H9 (cell line): ENCODE measurements around the gene ZDHHC17. TPM values are rescaled to one million over a fixed set of nuclear protein-coding genes. Genes with fewer than 3 reads are reported as not detected.

Experiments used
- DNase-seq: peaks from one replicate; pipeline ENCODE4 v3.0.0-alpha.2; 2017
- H2AFZ ChIP-seq: one replicate; pipeline ENCODE4 v1.6.1; 2013; ENCODE audit warnings: mild to moderate bottlenecking, low read length, control low read depth, moderate library complexity
- H2AK5ac ChIP-seq: 2 replicates; pipeline ENCODE4 v1.6.1; 2013; ENCODE audit warnings: low read length, control low read depth, mixed read lengths; ENCODE audit not compliant: insufficient read length
- H2BK120ac ChIP-seq: one replicate; pipeline ENCODE4 v1.6.1; 2013; ENCODE audit warnings: low read depth, mild to moderate bottlenecking, low read length, control low read depth, inconsistent platforms; ENCODE audit not compliant: poor library complexity, severe bottlenecking
- H2BK12ac ChIP-seq: 2 replicates; pipeline ENCODE4 v1.6.1; 2013; ENCODE audit warnings: low read length, control low read depth, mixed read lengths, low read depth; ENCODE audit not compliant: insufficient read length
- H2BK15ac ChIP-seq: 2 replicates; pipeline ENCODE4 v1.6.1; 2013; ENCODE audit warnings: low read depth, low read length, control low read depth
- H2BK20ac ChIP-seq: one replicate; pipeline ENCODE4 v1.6.1; 2013; ENCODE audit warnings: low read depth, mild to moderate bottlenecking, low read length, control low read depth, inconsistent platforms; ENCODE audit not compliant: poor library complexity, severe bottlenecking
- H2BK5ac ChIP-seq: 2 replicates; pipeline ENCODE4 v1.6.1; 2013; ENCODE audit warnings: low read length, control low read depth, mixed read lengths; ENCODE audit not compliant: insufficient read length
- H3K14ac ChIP-seq: 2 replicates; pipeline ENCODE4 v1.6.1; 2013; ENCODE audit warnings: low read length, control low read depth; ENCODE audit not compliant: insufficient read depth
- H3K18ac ChIP-seq: 2 replicates; pipeline ENCODE4 v1.6.1; 2013; ENCODE audit warnings: low read depth, mild to moderate bottlenecking, mixed read lengths, low read length, control low read depth; ENCODE audit not compliant: insufficient read length
- H3K23ac ChIP-seq: 2 replicates; pipeline ENCODE4 v1.6.1; 2013; ENCODE audit warnings: low read length, control low read depth, mixed read lengths, low read depth; ENCODE audit not compliant: insufficient read length
- H3K23me2 ChIP-seq: 2 replicates; pipeline ENCODE4 v1.6.1; 2013; ENCODE audit warnings: low read depth, mild to moderate bottlenecking, mixed read lengths, low read length, control low read depth; ENCODE audit not compliant: insufficient read length, poor library complexity, severe bottlenecking
- H3K27ac ChIP-seq: 2 replicates; pipeline ENCODE4 v1.5.1; 2013; ENCODE audit warnings: low read length, control low read depth, mixed read lengths, low read depth; ENCODE audit not compliant: insufficient read length
- H3K27me3 ChIP-seq: 2 replicates; pipeline ENCODE4 v1.6.1; 2013; ENCODE audit warnings: low read length, control low read depth, inconsistent platforms; ENCODE audit not compliant: insufficient read depth
- H3K4ac ChIP-seq: 2 replicates; pipeline ENCODE4 v1.6.1; 2013; ENCODE audit warnings: low read depth, mild to moderate bottlenecking, control low read depth, inconsistent platforms, low read length, moderate library complexity
- H3K4me1 ChIP-seq: 2 replicates; pipeline ENCODE4 v1.6.1; 2013; ENCODE audit warnings: low read length, control low read depth, inconsistent platforms; ENCODE audit not compliant: insufficient read depth
- H3K4me2 ChIP-seq: 2 replicates; pipeline ENCODE4 v1.6.1; 2013; ENCODE audit warnings: low read length, control low read depth, mixed read lengths; ENCODE audit not compliant: insufficient read length, insufficient read depth
- H3K56ac ChIP-seq: 2 replicates; pipeline ENCODE4 v1.6.1; 2013; ENCODE audit warnings: low read depth, mild to moderate bottlenecking, mixed read lengths, low read length, control low read depth; ENCODE audit not compliant: insufficient read length
- H3K79me1 ChIP-seq: 2 replicates; pipeline ENCODE4 v1.6.1; 2013; ENCODE audit warnings: low read depth, mild to moderate bottlenecking, moderate library complexity, low read length, control low read depth, inconsistent platforms; ENCODE audit not compliant: insufficient read depth, poor library complexity, severe bottlenecking
- H3K79me2 ChIP-seq: 2 replicates; pipeline ENCODE4 v1.6.1; 2013; ENCODE audit warnings: low read length, control low read depth, inconsistent platforms; ENCODE audit not compliant: insufficient read depth
- H3K9ac ChIP-seq: 2 replicates; pipeline ENCODE4 v1.6.1; 2013; ENCODE audit warnings: low read length, control low read depth, mixed read lengths; ENCODE audit not compliant: insufficient read length; ENCODE audit errors: extremely low read depth
- H3K9me3 ChIP-seq: one replicate; pipeline ENCODE4 v1.6.1; 2013; ENCODE audit warnings: low read depth, low read length, inconsistent platforms; ENCODE audit not compliant: control insufficient read depth
- H3T11ph ChIP-seq: one replicate; pipeline ENCODE4 v1.6.1; 2013; ENCODE audit warnings: mild to moderate bottlenecking, low read length, control low read depth, inconsistent platforms
- H4K20me1 ChIP-seq: one replicate; pipeline ENCODE4 v1.6.1; 2013; ENCODE audit not compliant: control insufficient read depth, insufficient read length, insufficient read depth
- H4K5ac ChIP-seq: 2 replicates; pipeline ENCODE4 v1.6.1; 2013; ENCODE audit warnings: low read depth, mild to moderate bottlenecking, mixed read lengths, low read length, control low read depth; ENCODE audit not compliant: insufficient read length
- H4K8ac ChIP-seq: replicated peaks from 2 replicates; pipeline ENCODE4 v1.6.1; 2013; ENCODE audit warnings: low read length, control low read depth, mixed read lengths, low read depth; ENCODE audit not compliant: insufficient read length
- H4K91ac ChIP-seq: 2 replicates; pipeline ENCODE4 v1.6.1; 2013; ENCODE audit warnings: low read depth, mild to moderate bottlenecking, moderate library complexity, mixed read lengths, low read length, control low read depth; ENCODE audit not compliant: insufficient read length
- H3K27ac Mint-ChIP-seq, 3 experiments: 2 replicates in 2 of 3; 3 replicates in 1 of 3; pipeline ENCODE4 v1.8.0; 2020 to 2021; ENCODE audit warnings: mixed read lengths in 3 of 3, mild to moderate bottlenecking in 1 of 3, moderate library complexity in 1 of 3
- H3K27me3 Mint-ChIP-seq: 2 replicates; pipeline ENCODE4 v1.8.0; 2021; ENCODE audit warnings: low read depth, mild to moderate bottlenecking, moderate library complexity, mixed read lengths
- H3K36me3 Mint-ChIP-seq, 3 experiments: 2 replicates in 2 of 3; 3 replicates in 1 of 3; pipeline ENCODE4 v1.8.0; 2020 to 2021; ENCODE audit warnings: low read depth in 3 of 3, mixed read lengths in 3 of 3; ENCODE audit not compliant: insufficient read depth in 1 of 3
- H3K4me1 Mint-ChIP-seq, 2 experiments: 2 replicates each; pipeline ENCODE4 v1.8.0; 2020; ENCODE audit warnings: mixed read lengths in 2 of 2
- H3K4me3 Mint-ChIP-seq, 2 experiments: 2 replicates in 1 of 2; 3 replicates in 1 of 2; pipeline ENCODE4 v1.8.0; 2020 to 2021; ENCODE audit warnings: mild to moderate bottlenecking in 2 of 2, mixed read lengths in 2 of 2, moderate library complexity in 1 of 2
- H3K9me3 Mint-ChIP-seq, 2 experiments: 2 replicates in 1 of 2; 3 replicates in 1 of 2; pipeline ENCODE4 v1.8.0; 2020; ENCODE audit warnings: mild to moderate bottlenecking in 2 of 2, mixed read lengths in 2 of 2, moderate library complexity in 1 of 2
- CTCF ChIP-seq: fragments of 200-600 bp; sonication (generic); conservative IDR thresholded peaks from 3 replicates; pipeline ENCODE4 v1.8.0; 2021; ENCODE audit warnings: antibody characterized with exemption, mild to moderate bottlenecking
- WGBS: extraction: QIAGEN DNeasy Blood & Tissue Kit; methylation state at CpG from one replicate; pipeline ENCODE4 v1.1.7; 2013; ENCODE audit warnings: missing lambda C conversion rate, low lambda C conversion rate, mixed read lengths; ENCODE audit not compliant: insufficient read length; ENCODE audit errors: extremely low coverage; 5-methylcytosine and 5-hydroxymethylcytosine counted together
- total RNA-seq: library from RNA; stranded (reverse); gene quantifications from 2 replicates; pipeline ENCODE4 v1.2.1, GENCODE V29; 2021

The ZDHHC17 gene
- total RNA-seq, 1 experiment from 2014 or later, result 32.6 TPM

- Histone ChIP-seq H4K8ac (no peak overlapping the region), H4K20me1 (no peaks in the 10 kb centered on the region), H3K9ac (no peak overlapping the region), H3K18ac (no peak overlapping the region), H3K14ac (no peak overlapping the region), H2AK5ac (no peak overlapping the region), H2AFZ (no peak overlapping the region), H3K4me1 (no peaks in the 10 kb centered on the region; the same call in 1 of the 2 replicates), H3K4ac (no peak overlapping the region), H4K5ac (no peak overlapping the region), H2BK12ac (no peak overlapping the region), H3K23me2 (peaks cover 5% of the 10 kb centered on the region), H3K23ac (no peak overlapping the region), H4K91ac (no peak overlapping the region), H3T11ph (no peak overlapping the region), H2BK15ac (no peak overlapping the region), H3K79me1 (no peaks in the 10 kb centered on the region), H3K4me2 (no peak overlapping the region), H3K9me3 (no peaks in the 10 kb centered on the region), H3K27ac (no peak overlapping the region), H2BK20ac (no peak overlapping the region), H3K27me3 (no peaks in the 10 kb centered on the region), H3K56ac (no peak overlapping the region), H2BK120ac (no peak overlapping the region), H3K79me2 (peaks cover 30% of the 10 kb centered on the region), H2BK5ac (no peak overlapping the region)
- Mint-ChIP-seq H3K4me3 (no peak overlapping the region), H3K27ac (no peak overlapping the region), H3K9me3 (no peaks in the 10 kb centered on the region), H3K27me3 (no peaks in the 10 kb centered on the region; the same call in 1 of the 2 replicates), H3K4me1 (peaks cover 30 to 31% of the 10 kb centered on the region in 2 experiments), H3K36me3 (peaks cover 0 to 6% (median 0%) of the 10 kb centered on the region in 3 experiments; a peak in 1 of 7 replicates)
- no peak for TF ChIP-seq CTCF
- DNase-seq, result no peak
- WGBS, result no CpG with 5 or more reads among the region's 4 CpGs
These were observed 2.2 kb downstream of the ZDHHC17 start for GRCh38 chr12:76766161-76766560.
